HepG2 (cell line): ENCODE data around the gene POLRMT. TPM values are rescaled to one million over a fixed set of nuclear protein-coding genes. Genes with fewer than 3 reads are reported as not detected.

Experiments used
- CAMTA2 ChIP-seq: sonication (generic); formaldehyde crosslinking; IDR thresholded peaks from 2 replicates; pipeline ENCODE4 v1.4.0; 2020; ENCODE audit warnings: mild to moderate bottlenecking, missing genetic modification reagents, borderline replicate concordance
- DNMT3B ChIP-seq: conservative IDR thresholded peaks from 2 replicates; pipeline ENCODE4 v1.6.1; 2016; ENCODE audit warnings: missing biosample characterization, control low read depth
- EEA1 ChIP-seq: sonication (generic); formaldehyde crosslinking; IDR thresholded peaks from 2 replicates; pipeline ENCODE4 v1.5.1; 2020; ENCODE audit warnings: mild to moderate bottlenecking, missing genetic modification reagents, borderline replicate concordance
- HHEX ChIP-seq: IDR thresholded peaks from 2 replicates; pipeline ENCODE4 v1.6.1; 2016; ENCODE audit warnings: control low read depth
- NFIC ChIP-seq: IDR thresholded peaks from 2 replicates; pipeline ENCODE4 v1.6.1; 2012; ENCODE audit warnings: mild to moderate bottlenecking, low read length, inconsistent platforms
- NFRKB ChIP-seq: fragments of 450-650 bp; IDR thresholded peaks from 2 replicates; pipeline ENCODE4 v1.6.1; 2017
- PATZ1 ChIP-seq: sonication (generic); formaldehyde crosslinking; IDR thresholded peaks from 2 replicates; pipeline ENCODE4 v1.4.0; 2020; ENCODE audit warnings: missing genetic modification reagents
- PBX3 ChIP-seq: sonication (generic); formaldehyde crosslinking; IDR thresholded peaks from 2 replicates; pipeline ENCODE4 v1.8.1; 2023; ENCODE audit warnings: missing genetic modification reagents, inconsistent platforms, borderline replicate concordance
- PTBP1 ChIP-seq: fragments of 200-400 bp; formaldehyde crosslinking; IDR thresholded peaks from 2 replicates; pipeline ENCODE4 v1.6.1; 2018; ENCODE audit warnings: low read length, low read depth; ENCODE audit not compliant: poor library complexity, severe bottlenecking
- RXRA ChIP-seq: sonication (generic); formaldehyde crosslinking; IDR thresholded peaks from 2 replicates; pipeline ENCODE4 v1.5.1; 2020; ENCODE audit warnings: missing genetic modification reagents
- SMAD3 ChIP-seq: sonication (generic); formaldehyde crosslinking; IDR thresholded peaks from 2 replicates; pipeline ENCODE4 v1.4.0; 2020; ENCODE audit warnings: missing genetic modification reagents
- SNAI1 ChIP-seq: sonication (generic); formaldehyde crosslinking; IDR thresholded peaks from 2 replicates; pipeline ENCODE4 v1.5.0; 2020; ENCODE audit warnings: mild to moderate bottlenecking, missing genetic modification reagents, borderline replicate concordance
- SP2 ChIP-seq: sonication (generic); formaldehyde crosslinking; IDR thresholded peaks from 2 replicates; pipeline ENCODE4 v1.5.1; 2020; ENCODE audit warnings: mild to moderate bottlenecking, missing genetic modification reagents
- STAT5B ChIP-seq: sonication (generic); formaldehyde crosslinking; IDR thresholded peaks from 2 replicates; pipeline ENCODE4 v1.4.0; 2020; ENCODE audit warnings: missing genetic modification reagents
- SUZ12 ChIP-seq: fragments of 150-350 bp; IDR thresholded peaks from 2 replicates; pipeline ENCODE4 v1.6.1; 2014; ENCODE audit warnings: low read depth, low read length
- ZBTB49 ChIP-seq: sonication (generic); formaldehyde crosslinking; IDR thresholded peaks from 2 replicates; pipeline ENCODE4 v1.4.0; 2020; ENCODE audit warnings: missing genetic modification reagents, borderline replicate concordance
- ZFY ChIP-seq: sonication (generic); formaldehyde crosslinking; IDR thresholded peaks from 2 replicates; pipeline ENCODE4 v1.4.0; 2020; ENCODE audit warnings: missing genetic modification reagents
- ZIK1 ChIP-seq: sonication (generic); formaldehyde crosslinking; IDR thresholded peaks from 2 replicates; pipeline ENCODE4 v1.5.0; 2020; ENCODE audit warnings: mild to moderate bottlenecking, low read depth, missing genetic modification reagents, borderline replicate concordance
- ZNF207 ChIP-seq: fragments of 450-650 bp; IDR thresholded peaks from 2 replicates; pipeline ENCODE4 v1.6.1; 2016; ENCODE audit warnings: antibody characterized with exemption, borderline replicate concordance
- ZNF296 ChIP-seq: sonication (generic); formaldehyde crosslinking; conservative IDR thresholded peaks from 2 replicates; pipeline ENCODE4 v1.5.0; 2020; ENCODE audit warnings: mild to moderate bottlenecking, missing genetic modification reagents
- ZNF333 ChIP-seq: sonication (generic); formaldehyde crosslinking; IDR thresholded peaks from 2 replicates; pipeline ENCODE4 v1.4.0; 2020; ENCODE audit warnings: mild to moderate bottlenecking, missing genetic modification reagents, borderline replicate concordance
- ZNF335 ChIP-seq: sonication (generic); formaldehyde crosslinking; IDR thresholded peaks from 2 replicates; pipeline ENCODE4 v1.4.0; 2020; ENCODE audit warnings: missing genetic modification reagents
- ZNF343 ChIP-seq: sonication (generic); formaldehyde crosslinking; IDR thresholded peaks from 2 replicates; pipeline ENCODE4 v1.4.0; 2020; ENCODE audit warnings: mild to moderate bottlenecking, missing genetic modification reagents
- ZNF431 ChIP-seq: sonication (generic); formaldehyde crosslinking; IDR thresholded peaks from 2 replicates; pipeline ENCODE4 v1.9.0; 2022; ENCODE audit warnings: missing genetic modification reagents, low read depth, mild to moderate bottlenecking, borderline replicate concordance
- ZNF605 ChIP-seq: sonication (generic); formaldehyde crosslinking; IDR thresholded peaks from 2 replicates; pipeline ENCODE4 v1.8.0; 2022; ENCODE audit warnings: mild to moderate bottlenecking, missing genetic modification reagents
- ZNF607 ChIP-seq: sonication (generic); formaldehyde crosslinking; IDR thresholded peaks from 2 replicates; pipeline ENCODE4 v1.5.1; 2020; ENCODE audit warnings: missing genetic modification reagents, mild to moderate bottlenecking, borderline replicate concordance
- polyA plus RNA-seq, 8 experiments: library from polyadenylated mRNA; depleted of rRNA in 3 of 8; stranded (reverse) in 7 of 8; unstranded in 1 of 8; fragments of >200 nt; fragmentation: Illumina TruSeq in 4 of 8; extraction: Trizol in 4 of 8; gene quantifications; 2 replicates each; pipeline versions ENCODE4 v1.2.1 to v1.2.3, GENCODE V29; 2011 to 2016; ENCODE audit warnings: low read depth in 4 of 8, missing spikeins in 1 of 8, mixed read lengths in 1 of 8; ENCODE audit not compliant: insufficient read depth in 1 of 8
- total RNA-seq, 5 experiments: library from RNA; depleted of rRNA; stranded (reverse); fragments of >200 nt; fragmentation: Illumina TruSeq; extraction: Trizol; gene quantifications; 2 replicates each; pipeline ENCODE4 v1.2.3, GENCODE V29; 2016; ENCODE audit warnings: low read depth in 1 of 5

The POLRMT gene
- total and polyA plus RNA-seq, 2 of the 13 experiments (the other 11 are each of a cell fraction or from before 2014, with no cell fraction given), result 78.0 to 101 TPM

- TF ChIP-seq PATZ1 (CRISPR knock-in tag) (no peak), PTBP1 (no peak), ZNF343 (CRISPR knock-in tag) (no peak), NFIC (no peak), SUZ12 (no peak), PBX3 (CRISPR knock-in tag) (no peak), ZNF607 (CRISPR knock-in tag) (no peak), NFRKB (no peak), RXRA (no peak), ZNF605 (CRISPR knock-in tag) (no peak), HHEX (CRISPR knock-in tag) (no peak), ZIK1 (CRISPR knock-in tag) (no peak), ZNF431 (CRISPR knock-in tag) (0 out of 2 replicates have a peak, but pooled peaks have one; percentile 10), DNMT3B (CRISPR knock-in tag) (no peak), ZBTB49 (CRISPR knock-in tag) (no peak), ZNF333 (CRISPR knock-in tag) (no peak), STAT5B (CRISPR knock-in tag) (no peak), ZNF207 (no peak), ZNF296 (no peak), EEA1 (CRISPR knock-in tag) (no peak), ZFY (CRISPR knock-in tag) (no peak), SP2 (CRISPR knock-in tag) (no peak), SMAD3 (no peak), CAMTA2 (CRISPR knock-in tag) (no peak), SNAI1 (CRISPR knock-in tag) (no peak), ZNF335 (CRISPR knock-in tag) (no peak)
These were observed 29.0 kb upstream of the POLRMT start (continued) for GRCh38 chr19:662207-662961.
